Retinal pigment epithelial cell (primary cell): Measurements from ENCODE around the gene PTGFRN.

Experiments used
- DNase-seq: peaks from one replicate; pipeline ENCODE4 v3.0.0-alpha.2; 2010; ENCODE audit warnings: low read depth
- H3K4me3 ChIP-seq: 2 replicates; pipeline ENCODE4 v1.5.1; 2011; ENCODE audit warnings: mild to moderate bottlenecking, low read length, control low read depth, moderate library complexity
- TF ChIP-seq, protein P1 (sequence below): conservative IDR thresholded peaks from 2 replicates; pipeline ENCODE4 v1.5.1; 2011; ENCODE audit warnings: low read depth, low read length, control low read depth, inconsistent platforms

The PTGFRN gene

GRCh38 chr1:116911188-116911553 is 1.5 kb downstream of the PTGFRN start:
- H3K4me3 ChIP-seq: peak overlapping the region; percentile 64
- DNase-seq: no peak
- TF ChIP-seq, protein P1, sequence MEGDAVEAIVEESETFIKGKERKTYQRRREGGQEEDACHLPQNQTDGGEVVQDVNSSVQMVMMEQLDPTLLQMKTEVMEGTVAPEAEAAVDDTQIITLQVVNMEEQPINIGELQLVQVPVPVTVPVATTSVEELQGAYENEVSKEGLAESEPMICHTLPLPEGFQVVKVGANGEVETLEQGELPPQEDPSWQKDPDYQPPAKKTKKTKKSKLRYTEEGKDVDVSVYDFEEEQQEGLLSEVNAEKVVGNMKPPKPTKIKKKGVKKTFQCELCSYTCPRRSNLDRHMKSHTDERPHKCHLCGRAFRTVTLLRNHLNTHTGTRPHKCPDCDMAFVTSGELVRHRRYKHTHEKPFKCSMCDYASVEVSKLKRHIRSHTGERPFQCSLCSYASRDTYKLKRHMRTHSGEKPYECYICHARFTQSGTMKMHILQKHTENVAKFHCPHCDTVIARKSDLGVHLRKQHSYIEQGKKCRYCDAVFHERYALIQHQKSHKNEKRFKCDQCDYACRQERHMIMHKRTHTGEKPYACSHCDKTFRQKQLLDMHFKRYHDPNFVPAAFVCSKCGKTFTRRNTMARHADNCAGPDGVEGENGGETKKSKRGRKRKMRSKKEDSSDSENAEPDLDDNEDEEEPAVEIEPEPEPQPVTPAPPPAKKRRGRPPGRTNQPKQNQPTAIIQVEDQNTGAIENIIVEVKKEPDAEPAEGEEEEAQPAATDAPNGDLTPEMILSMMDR: no peak

GRCh38 chr1:116911779-116912469 is 2.2 kb downstream of the PTGFRN start:
- H3K4me3 ChIP-seq: no peak overlapping the region
- no peak for DNase-seq
- TF ChIP-seq, protein P1: no peak

- H3K4me3 ChIP-seq: no peak overlapping the region
- TF ChIP-seq, protein P1: no peak
- DNase-seq: no peak
These were observed 3.1 kb downstream of the PTGFRN start for GRCh38 chr1:116912846-116913245.

DNA sequence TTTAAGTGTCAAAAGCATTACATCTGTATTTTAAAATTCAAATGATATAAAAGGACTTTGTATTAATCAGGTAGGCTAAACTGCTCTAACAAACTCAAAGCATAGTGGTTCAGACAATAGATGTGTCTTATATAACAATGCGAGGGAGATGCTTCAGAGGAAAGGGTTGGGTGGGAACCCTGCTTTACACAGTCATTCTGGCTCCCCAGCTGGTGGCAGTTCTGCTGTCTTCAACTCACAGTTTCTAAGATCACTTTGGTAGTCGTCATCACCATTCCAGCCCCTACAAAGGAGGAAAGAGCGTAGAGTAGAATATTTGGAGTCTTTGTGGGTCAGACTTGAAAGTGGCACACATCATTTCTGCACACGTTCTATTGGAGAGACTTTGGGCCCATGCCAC is 4.2 kb downstream of the PTGFRN start:
- no peak for DNase-seq
- no peak overlapping the region for H3K4me3 ChIP-seq
- TF ChIP-seq, protein P1: no peak

GRCh38 chr1:116914667-116915066 is 5.0 kb downstream of the PTGFRN start:
- H3K4me3 ChIP-seq: no peak overlapping the region
- TF ChIP-seq, protein P1: no peak
- no peak for DNase-seq

- no peak overlapping the region for H3K4me3 ChIP-seq
- TF ChIP-seq, protein P1: no peak
- DNase-seq: no peak
These were observed 5.5 kb downstream of the PTGFRN start for GRCh38 chr1:116915086-116915661.

- DNase-seq: no peak
- TF ChIP-seq, protein P1: no peak
- no peak overlapping the region for H3K4me3 ChIP-seq
These were observed 6.3 kb downstream of the PTGFRN start for GRCh38 chr1:116916002-116916401.
